Esophagus (tissue), 2 donors: ENCODE results near the gene TNFAIP3. TPM values are rescaled to one million over a fixed set of nuclear protein-coding genes. Genes with fewer than 3 reads are reported as not detected.

Experiments
- H3K27ac ChIP-seq, 2 donors: one replicate each; pipeline ENCODE4 v1.5.1; 2013; ENCODE audit warnings: low read depth in 2 of 2, mild to moderate bottlenecking in 2 of 2, inconsistent platforms in 1 of 2, low read length in 1 of 2, moderate library complexity in 1 of 2
- H3K27me3 ChIP-seq, 2 donors: one replicate each; pipeline ENCODE4 v1.6.1; 2013; ENCODE audit warnings: low read length in 2 of 2, control low read depth in 1 of 2, mild to moderate bottlenecking in 1 of 2; ENCODE audit not compliant: insufficient read depth in 2 of 2, control insufficient read depth in 1 of 2
- H3K36me3 ChIP-seq, 2 donors: one replicate each; pipeline ENCODE4 v1.6.1; 2013; ENCODE audit warnings: low read length in 1 of 2; ENCODE audit not compliant: control insufficient read depth in 2 of 2, insufficient read depth in 2 of 2
- H3K4me1 ChIP-seq, 2 donors: one replicate each; pipeline ENCODE4 v1.6.1; 2013; ENCODE audit warnings: low read length in 1 of 2; ENCODE audit not compliant: control insufficient read depth in 2 of 2, insufficient read depth in 2 of 2
- H3K4me3 ChIP-seq, 2 donors: one replicate each; pipeline ENCODE4 v1.5.1; 2013; ENCODE audit warnings: low read length in 2 of 2, mild to moderate bottlenecking in 2 of 2, low read depth in 1 of 2, moderate library complexity in 1 of 2
- H3K9me3 ChIP-seq, 2 donors: one replicate each; pipeline ENCODE4 v1.6.1; 2013; ENCODE audit warnings: mild to moderate bottlenecking in 2 of 2, low read depth in 1 of 2, low read length in 1 of 2, moderate library complexity in 1 of 2; ENCODE audit not compliant: control insufficient read depth in 2 of 2, insufficient read depth in 1 of 2
- WGBS, 2 donors: extraction: QIAGEN DNeasy Blood & Tissue Kit; methylation state at CpG; one replicate each; pipeline ENCODE4 v1.1.7; 2013; 5-methylcytosine and 5-hydroxymethylcytosine counted together
- polyA plus RNA-seq, 2 donors: library from polyadenylated mRNA; stranded (reverse); fragments of 200-250 nt; gene quantifications; one replicate each; pipeline ENCODE4 v1.2.3, GENCODE V29; 2013
- donor health status: healthy with polysubstance abuse.
- donor health status: Bipolar disorder and iron deficiency.

TNFAIP3 gene
- polyA plus RNA-seq, 2 donors = 5.6 to 10.7 TPM

- peak overlapping the region; percentile 10 to 54 for H3K27ac ChIP-seq
- peaks cover 0 to 1% of the 10 kb centered on the region in 2 donors for H3K36me3 ChIP-seq
- H3K9me3 ChIP-seq = no peaks in the 10 kb centered on the region
- H3K27me3 ChIP-seq = no peaks in the 10 kb centered on the region
- peak overlapping the region in 1 of 2 donors; percentile 95 for H3K4me3 ChIP-seq
- 81 to 88% methylated on average over 3 of the region's 3 CpGs for WGBS, 2 donors
- H3K4me1 ChIP-seq = peaks cover 0 to 9% of the 10 kb centered on the region in 2 donors
These were observed 2.7 kb downstream of the TNFAIP3 start for GRCh38 chr6:137869549-137870307.

- 51 to 62% methylated on average over 5 of the region's 5 CpGs for WGBS, 2 donors
These were observed 3.2 kb downstream of the TNFAIP3 start for GRCh38 chr6:137870308-137870644.

GRCh38 chr6:137870744-137871247, 3.7 kb downstream of the TNFAIP3 start:
- no peaks in the 10 kb centered on the region for H3K9me3 ChIP-seq
- 14 to 21% methylated on average over 4 of the region's 4 CpGs for WGBS, 2 donors
- peaks cover 0 to 9% of the 10 kb centered on the region in 2 donors for H3K4me1 ChIP-seq
- peak overlapping the region; percentile 18 to 70 for H3K27ac ChIP-seq
- peak overlapping the region; percentile 0 to 45 for H3K4me3 ChIP-seq
- no peaks in the 10 kb centered on the region for H3K27me3 ChIP-seq
- peaks cover 4 to 6% of the 10 kb centered on the region in 2 donors for H3K36me3 ChIP-seq

More at GRCh38 chr6:137870308-137870644, 3.2 kb downstream of the TNFAIP3 start:
- H3K9me3 ChIP-seq = no peaks in the 10 kb centered on the region
- peaks cover 0 to 9% of the 10 kb centered on the region in 2 donors for H3K4me1 ChIP-seq
- H3K27ac ChIP-seq = peak overlapping the region in 1 of 2 donors; percentile 18
- no peaks in the 10 kb centered on the region for H3K27me3 ChIP-seq
- H3K36me3 ChIP-seq = peaks cover 0 to 6% of the 10 kb centered on the region in 2 donors
- peak overlapping the region in 1 of 2 donors; percentile 95 for H3K4me3 ChIP-seq

GRCh38 chr6:137871291-137871690, 4.2 kb downstream of the TNFAIP3 start:
- Histone ChIP-seq H3K4me3 (peak overlapping the region in 1 of 2 donors; percentile 45), H3K27ac (peak overlapping the region; percentile 18 to 41), H3K36me3 (peaks cover 6 to 8% of the 10 kb centered on the region in 2 donors), H3K27me3 (no peaks in the 10 kb centered on the region), H3K9me3 (no peaks in the 10 kb centered on the region), H3K4me1 (peaks cover 0 to 6% of the 10 kb centered on the region in 2 donors)
- 47 to 58% methylated on average over 11 of the region's 11 CpGs for WGBS, 2 donors

- no peaks in the 10 kb centered on the region for H3K9me3 ChIP-seq
- WGBS, 2 donors = 73 to 74% methylated on average over 1 of the region's 1 CpG
- H3K27me3 ChIP-seq = no peaks in the 10 kb centered on the region
- H3K36me3 ChIP-seq = peaks cover 6 to 9% of the 10 kb centered on the region in 2 donors
- H3K27ac ChIP-seq = no peak overlapping the region
- peak overlapping the region in 1 of 2 donors; percentile 45 for H3K4me3 ChIP-seq
- H3K4me1 ChIP-seq = peaks cover 0 to 3% of the 10 kb centered on the region in 2 donors
These were observed 4.9 kb downstream of the TNFAIP3 start for GRCh38 chr6:137871831-137872454.

GRCh38 chr6:137872581-137873115, 5.6 kb downstream of the TNFAIP3 start:
- Histone ChIP-seq H3K27ac (no peak overlapping the region), H3K4me3 (no peak overlapping the region), H3K4me1 (peaks cover 0 to 3% of the 10 kb centered on the region in 2 donors), H3K27me3 (no peaks in the 10 kb centered on the region), H3K9me3 (no peaks in the 10 kb centered on the region), H3K36me3 (peaks cover 6 to 11% of the 10 kb centered on the region in 2 donors)
- WGBS, 2 donors = 62% methylated on average over 2 of the region's 2 CpGs

GRCh38 chr6:137873273-137873762, 6.3 kb downstream of the TNFAIP3 start:
- Histone ChIP-seq H3K36me3 (peaks cover 6 to 11% of the 10 kb centered on the region in 2 donors), H3K4me1 (peaks cover 0 to 3% of the 10 kb centered on the region in 2 donors), H3K27me3 (no peaks in the 10 kb centered on the region), H3K27ac (peak overlapping the region in 1 of 2 donors; percentile 57), H3K9me3 (no peaks in the 10 kb centered on the region), H3K4me3 (peak overlapping the region in 1 of 2 donors; percentile 34)
- WGBS, 2 donors = 5 to 9% methylated on average over 7 of the region's 7 CpGs

GRCh38 chr6:137874204-137875057, 7.4 kb downstream of the TNFAIP3 start:
- Histone ChIP-seq H3K36me3 (peaks cover 6 to 22% of the 10 kb centered on the region in 2 donors), H3K4me3 (no peak overlapping the region), H3K27ac (peak overlapping the region in 1 of 2 donors; percentile 27), H3K27me3 (no peaks in the 10 kb centered on the region), H3K9me3 (no peaks in the 10 kb centered on the region), H3K4me1 (peaks cover 0 to 3% of the 10 kb centered on the region in 2 donors)
- 85 to 86% methylated on average over 11 of the region's 11 CpGs for WGBS, 2 donors
